Endothelial cell of umbilical vein (primary cell): ENCODE measurements around the gene SH3TC2. TPM values are rescaled to one million over a fixed set of nuclear protein-coding genes. Genes with fewer than 3 reads are reported as not detected.
A peak's percentile ranks its signal among the peaks of the same experiment; 100 is the strongest.

Source experiments
- BruUV-seq: library from RNA; stranded (reverse); fragments of 400-500 nt; replicated peaks from 2 replicates; lab custom pipeline; 2021; lab: Mats Ljungman, UMichigan
- CTCF ChIA-PET: fragments of 300-600, 350-600 bp; sonication (Branson Sonifier 250); formaldehyde crosslinking; loops from one replicate; lab custom pipeline; 2021; ENCODE audit warnings: antibody characterized with exemption, inconsistent platforms; lab: Charles Lee
- POLR2A ChIA-PET: fragments of 300-600, 350-600 bp; sonication (Branson Sonifier 250); formaldehyde crosslinking; loops from one replicate; lab custom pipeline; 2021; ENCODE audit warnings: antibody characterized with exemption, inconsistent platforms; lab: Charles Lee
- DNase-seq: peaks from one replicate; pipeline ENCODE4 v3.0.0-alpha.2; 2011; ENCODE audit warnings: low read depth, low spot score
- FAIRE-seq: peaks from 2 replicates; lab custom pipeline; 2011; peaks lifted over from hg19 to GRCh38; lab: Jason Lieb, UNC
- H2AFZ ChIP-seq: 2 replicates; pipeline ENCODE4 v1.6.0; 2012; ENCODE audit warnings: low read depth, low read length, control low read depth, inconsistent platforms
- H3K27ac ChIP-seq: 2 replicates; pipeline ENCODE4 v1.5.1; 2011; ENCODE audit warnings: low read depth, mild to moderate bottlenecking, control low read depth, low read length, moderate library complexity; ENCODE audit not compliant: insufficient read depth
- H3K27me3 ChIP-seq, 2 experiments: 2 replicates each; pipeline versions ENCODE4 v1.6.0 to v1.6.1; 2011; ENCODE audit warnings: low read length in 2 of 2, mixed read lengths in 1 of 2; ENCODE audit not compliant: control insufficient read depth in 2 of 2, insufficient read depth in 2 of 2
- H3K36me3 ChIP-seq, 2 experiments: 2 replicates in 1 of 2; 3 replicates in 1 of 2; pipeline ENCODE4 v1.5.1; 2011; ENCODE audit warnings: low read length in 2 of 2, mild to moderate bottlenecking in 1 of 2, moderate library complexity in 1 of 2; ENCODE audit not compliant: control insufficient read depth in 2 of 2, insufficient read depth in 2 of 2; ENCODE audit errors: extremely low read depth in 1 of 2
- H3K4me1 ChIP-seq: 3 replicates; pipeline ENCODE4 v1.5.1; 2011; ENCODE audit warnings: mild to moderate bottlenecking, low read length; ENCODE audit not compliant: control insufficient read depth, insufficient read depth; ENCODE audit errors: extremely low read depth
- H3K4me2 ChIP-seq: 2 replicates; pipeline ENCODE4 v1.6.1; 2011; ENCODE audit warnings: low read length, control low read depth, mixed read lengths; ENCODE audit not compliant: insufficient read depth
- H3K4me3 ChIP-seq, 3 experiments: fragments of 200-600 bp in 1 of 3; sonication (generic), shearing (Covaris generic) in 1 of 3; replicated peaks in 1 of 3; 2 replicates each; pipeline ENCODE4 v1.5.1; 2011 to 2016; ENCODE audit warnings: control low read depth in 3 of 3, low read length in 3 of 3, mild to moderate bottlenecking in 2 of 3, inconsistent platforms in 1 of 3, low read depth in 1 of 3, moderate library complexity in 1 of 3; ENCODE audit not compliant: insufficient read depth in 1 of 3
- H3K79me2 ChIP-seq: 2 replicates; pipeline ENCODE4 v1.6.0; 2012; ENCODE audit warnings: low read length, inconsistent platforms; ENCODE audit not compliant: control insufficient read depth, insufficient read depth
- H3K9ac ChIP-seq: replicated peaks from 2 replicates; pipeline ENCODE3; 2011; ENCODE audit warnings: low read length, control low read depth; ENCODE audit not compliant: insufficient read depth; ENCODE audit errors: extremely low read depth
- H3K9me1 ChIP-seq: replicated peaks from 3 replicates; pipeline ENCODE4 v1.6.0; 2011; ENCODE audit warnings: mild to moderate bottlenecking, low read length; ENCODE audit not compliant: control insufficient read depth, insufficient read depth; ENCODE audit errors: extremely low read depth
- H3K9me3 ChIP-seq: replicated peaks from 2 replicates; pipeline ENCODE4 v1.5.1; 2012; ENCODE audit warnings: low read length, inconsistent platforms; ENCODE audit not compliant: control insufficient read depth, insufficient read depth
- H4K20me1 ChIP-seq: replicated peaks from 2 replicates; pipeline ENCODE3; 2011; ENCODE audit warnings: mild to moderate bottlenecking, low read length; ENCODE audit not compliant: control insufficient read depth, insufficient read depth; ENCODE audit errors: extremely low read depth
- CTCF ChIP-seq, 2 donors: IDR thresholded peaks; 1 replicate in 1 of 2; 2 replicates in 1 of 2; pipeline ENCODE4 v1.5.1; 2011; ENCODE audit warnings: low read length in 2 of 2, mild to moderate bottlenecking in 2 of 2, moderate library complexity in 2 of 2, control low read depth in 1 of 2, inconsistent platforms in 1 of 2, low read depth in 1 of 2; ENCODE audit not compliant: insufficient read depth in 1 of 2; ENCODE audit errors: extremely low read depth in 1 of 2
- EZH2 ChIP-seq: IDR thresholded peaks from 2 replicates; pipeline ENCODE4 v1.6.1; 2012; ENCODE audit warnings: borderline replicate concordance, low read depth, mild to moderate bottlenecking, moderate library complexity, low read length, inconsistent platforms; ENCODE audit not compliant: severe bottlenecking
- FOS ChIP-seq: IDR thresholded peaks from 2 replicates; pipeline ENCODE4 v1.6.1; 2011; ENCODE audit warnings: mild to moderate bottlenecking, low read length, moderate library complexity, borderline replicate concordance; ENCODE audit not compliant: insufficient read depth
- GATA2 ChIP-seq: IDR thresholded peaks from 2 replicates; pipeline ENCODE4 v1.7.0; 2011; ENCODE audit warnings: low read depth, mild to moderate bottlenecking, moderate library complexity, mixed read lengths, low read length; ENCODE audit not compliant: insufficient read length, insufficient read depth
- POLR2A ChIP-seq: IDR thresholded peaks from 2 replicates; pipeline ENCODE4 v1.6.1; 2012; ENCODE audit warnings: low read depth, mild to moderate bottlenecking, control low read depth, low read length
- POLR2AphosphoS5 ChIP-seq: IDR thresholded peaks from 2 replicates; pipeline ENCODE4 v1.6.1; 2012; ENCODE audit warnings: low read depth, mild to moderate bottlenecking, control low read depth, low read length, moderate library complexity; ENCODE audit not compliant: insufficient read depth
- dilution Hi-C: fragments of 300-500 bp; cut with MboI; formaldehyde crosslinking; loops from one replicate; pipeline ENCODE4 v1.15.0; 2019; ENCODE audit warnings: low sequenced_read_pairs; ENCODE audit not compliant: extremely low pct_ligation_motif_present
- intact Hi-C: fragments of 100-400 bp; cut with micrococcal nuclease; formaldehyde crosslinking; loops from one replicate; pipeline ENCODE4 v1.10.0; 2022
- polyA plus RNA-seq, 4 experiments: library from polyadenylated mRNA; depleted of rRNA in 3 of 4; stranded (reverse) in 3 of 4; unstranded in 1 of 4; fragments of >200 nt; gene quantifications; 2 replicates each; pipeline versions ENCODE4 v1.2.1 to v1.2.3, GENCODE V29; 2011 to 2012; ENCODE audit warnings: missing spikeins in 1 of 4
- total RNA-seq: library from RNA; stranded (reverse); gene quantifications from 2 replicates; pipeline ENCODE4 v1.2.3, GENCODE V29; 2021
- TF ChIP-seq, protein P1 (sequence below): IDR thresholded peaks from 2 replicates; pipeline ENCODE4 v1.6.1; 2011; ENCODE audit not compliant: insufficient read depth, insufficient read length

The SH3TC2 gene
- total and polyA plus RNA-seq, 2 donors (not counting 3 experiments of a cell fraction or from before 2014, with no cell fraction given): 0.91 to 4.3 TPM

DNA sequence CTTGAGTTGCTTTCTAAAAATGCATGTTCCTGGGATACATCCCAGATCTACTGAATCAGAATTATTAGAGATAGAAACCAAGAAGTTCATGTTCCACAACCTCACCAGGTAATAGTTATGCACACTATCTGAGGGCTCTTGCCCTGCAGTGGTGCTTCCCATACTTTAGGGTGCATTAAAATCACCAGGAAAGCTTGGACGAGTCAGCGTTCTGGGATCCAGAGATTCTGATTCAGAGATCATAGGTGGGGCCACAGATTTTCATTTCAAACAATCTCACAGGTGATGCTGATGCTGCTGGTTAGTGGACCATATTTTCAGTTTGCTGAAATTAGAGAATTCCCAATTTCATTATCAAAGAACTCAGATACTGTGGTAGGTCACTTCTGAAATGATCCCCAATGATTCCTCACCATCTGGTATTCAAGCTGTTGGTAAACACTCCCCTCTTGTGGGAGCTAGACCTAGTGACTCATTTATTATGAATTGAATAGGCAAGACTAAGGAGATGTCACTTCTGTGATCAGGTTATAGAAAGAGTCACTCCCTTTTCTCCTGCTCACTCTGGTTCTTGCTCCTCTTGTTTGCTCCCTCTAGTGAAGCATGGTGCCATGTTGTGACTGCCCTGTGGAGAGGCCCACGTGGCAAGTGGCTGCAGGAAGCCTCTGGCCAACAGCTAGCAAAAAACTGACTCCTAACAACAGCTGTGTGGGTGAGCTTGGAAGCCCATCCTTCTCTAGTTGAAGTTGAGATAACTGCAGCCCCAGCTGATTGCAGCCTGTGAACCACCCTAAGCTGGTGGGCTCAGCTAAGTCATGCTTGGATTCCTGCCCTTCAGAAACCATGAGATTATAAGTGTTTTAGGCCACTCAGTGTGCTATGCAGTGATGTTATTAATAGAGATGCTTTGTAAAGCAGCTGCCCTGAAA lies 59.8 kb downstream of the SH3TC2 start:
- Histone ChIP-seq H3K36me3 (no peaks in the 10 kb centered on the region), H3K9ac (no peak overlapping the region), H3K4me3 (no peak overlapping the region), H3K9me1 (no peaks in the 10 kb centered on the region), H3K79me2 (no peaks in the 10 kb centered on the region), H4K20me1 (no peaks in the 10 kb centered on the region), H3K9me3 (no peaks in the 10 kb centered on the region), H3K4me1 (peaks cover 8% of the 10 kb centered on the region), H3K27ac (peak overlapping the region; percentile 21), H2AFZ (no peak overlapping the region), H3K27me3 (no peaks in the 10 kb centered on the region), H3K4me2 (no peak overlapping the region)
- POLR2A ChIA-PET: no interaction called here
- intact Hi-C loops: loop anchor here (1.0 kb wide), 3 partner anchors 32 to 270 kb away; no protein-coding TSS in a partner anchor
- DNase-seq (peak; percentile 34), FAIRE-seq (peak; percentile 59)
- dilution Hi-C loops: loop anchor here (10.0 kb wide), 1 partner anchor 248 kb away; no protein-coding TSS in a partner anchor
- CTCF ChIA-PET: interaction anchor here (0.7 to 12.0 kb wide), 19 partner anchors 8 to 270 kb away, joined by 3 to 167 read pairs (median 4); partner anchors contain the start of gene ADRB2
- no TSS peak for BruUV-seq
- TF ChIP-seq GATA2: no peak
- TF ChIP-seq EZH2: no peak
- TF ChIP-seq POLR2A: no peak
- TF ChIP-seq, protein P1, sequence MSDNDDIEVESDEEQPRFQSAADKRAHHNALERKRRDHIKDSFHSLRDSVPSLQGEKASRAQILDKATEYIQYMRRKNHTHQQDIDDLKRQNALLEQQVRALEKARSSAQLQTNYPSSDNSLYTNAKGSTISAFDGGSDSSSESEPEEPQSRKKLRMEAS: no peak
- TF ChIP-seq FOS: peak; percentile 20
- TF ChIP-seq POLR2AphosphoS5: no peak
- TF ChIP-seq CTCF (IDR thresholded peaks at IDR 0.05; ENCODE audit: extremely low read depth in 1 of 2, insufficient read depth in 1 of 2, low read depth in 1 of 2, low read length in 2 of 2): peak; percentile 1 to 18
